HG03439 (cell line): ENCODE data around the gene GPX6.
A peak's percentile ranks its signal among the peaks of the same experiment; 100 is the strongest.
"Not testable (repeated sequence)": the region's sequence is repeated elsewhere in the genome, so short reads cannot be mapped to it uniquely, and the experiment has no call there.

Experiments used
- ATAC-seq: cut with Tn5 transposase; IDR thresholded peaks from one replicate; pipeline ENCODE4 v1.9.1; 2021; ENCODE audit warnings: mild to moderate bottlenecking, moderate library complexity; ENCODE audit not compliant: unreplicated experiment

GPX6 gene

GRCh38 chr6:28515676-28516075 is at the start of gene GPX6:
GPX6 (minus strand) TSS chr6:28515793; CDS start chr6:28515743, 50 bp downstream.
- ATAC-seq: no peak

GRCh38 chr6:28563430-28564095 is 48.0 kb upstream of the GPX6 start:
- ATAC-seq: no peak

- no peak for ATAC-seq
Measured at GRCh38 chr6:28558629-28559028, 43.0 kb upstream of the GPX6 start.

GRCh38 chr6:28555136-28555535 is 39.5 kb upstream of the GPX6 start:
- ATAC-seq: no peak

GRCh38 chr6:28553986-28554881 is 38.6 kb upstream of the GPX6 start:
- no peak for ATAC-seq

- no peak for ATAC-seq
Measured at GRCh38 chr6:28553384-28553985, 37.9 kb upstream of the GPX6 start.

GRCh38 chr6:28551891-28552666 is 36.5 kb upstream of the GPX6 start:
- ATAC-seq: no peak

- ATAC-seq: not testable (repeated sequence)
Measured at GRCh38 chr6:28547003-28547402, 31.4 kb upstream of the GPX6 start.

- no peak for ATAC-seq
Measured at GRCh38 chr6:28545955-28546354, 30.4 kb upstream of the GPX6 start.

- no peak for ATAC-seq
Measured at GRCh38 chr6:28543651-28544610, 28.3 kb upstream of the GPX6 start.

- ATAC-seq: peak; percentile 53
Measured at GRCh38 chr6:28542440-28543296, 27.1 kb upstream of the GPX6 start.

GRCh38 chr6:28541996-28542395 is 26.4 kb upstream of the GPX6 start:
- ATAC-seq: no peak

GRCh38 chr6:28537509-28538140 is 22.0 kb upstream of the GPX6 start:
- ATAC-seq: no peak

- no peak for ATAC-seq
Measured at GRCh38 chr6:28537065-28537464, 21.5 kb upstream of the GPX6 start.

- no peak for ATAC-seq
Measured at GRCh38 chr6:28534875-28535274, 19.3 kb upstream of the GPX6 start.

- no peak for ATAC-seq
Measured at GRCh38 chr6:28534306-28534705, 18.7 kb upstream of the GPX6 start.

- no peak for ATAC-seq
Measured at GRCh38 chr6:28531479-28532128, 16.0 kb upstream of the GPX6 start.

GRCh38 chr6:28530777-28531176 is 15.2 kb upstream of the GPX6 start:
- no peak for ATAC-seq
